Measurements from ENCODE around the gene KRTAP5-5. TPM values are rescaled to one million over a fixed set of nuclear protein-coding genes. Genes with fewer than 3 reads are reported as not detected.
"Not testable (repeated sequence)": the region's sequence is repeated elsewhere in the genome, so short reads cannot be mapped to it uniquely, and the experiment has no call there.

KRTAP5-5 gene
- not detected for total RNA-seq

- H3K9me3 ChIP-seq: no peaks in the 10 kb centered on the region
- TF ChIP-seq POLR2A (IDR thresholded peaks at IDR 0.05): no peak
- no peak for TF ChIP-seq EP300 (IDR thresholded peaks at IDR 0.05)
- no peak for TF ChIP-seq CTCF (IDR thresholded peaks at IDR 0.05)
- TF ChIP-seq POLR2AphosphoS5 (IDR thresholded peaks at IDR 0.05): no peak
- H3K27me3 ChIP-seq: peaks cover 81% of the 10 kb centered on the region
- no peak for ATAC-seq
- 76 to 100% methylated on average over 1 to 4 of the region's 26 CpGs for WGBS, 2 donors (ENCODE audit: low coverage in 1 of 2)
- no peak within 1 kb of the TSS for H3K27ac ChIP-seq
- peaks cover 0 to 6% (median 0%) of the 10 kb centered on the region in 3 donors for H3K4me1 ChIP-seq
- H3K4me3 ChIP-seq: no peak within 1 kb of the TSS
- no peaks in the 10 kb centered on the region for H3K36me3 ChIP-seq
Measured at GRCh38 chr11:1629326-1630185, at the start of gene KRTAP5-5. Gene KRTAP5-5 (plus strand): TSS chr11:1629775. CDS start chr11:1629841, 66 bp downstream.

GRCh38 chr11:1581976-1582375 is 47.6 kb upstream of the KRTAP5-5 start:
- Histone ChIP-seq H3K9me3 (peaks cover 0 to 8% (median 0%) of the 10 kb centered on the region in 3 donors), H3K27ac (no peak overlapping the region), H3K36me3 (no peaks in the 10 kb centered on the region), H3K4me1 (no peaks in the 10 kb centered on the region), H3K4me3 (no peak overlapping the region), H3K27me3 (peaks cover 13% of the 10 kb centered on the region)
- TF ChIP-seq EP300 (IDR thresholded peaks at IDR 0.05): no peak
- 83 to 84% methylated on average over 5 to 8 of the region's 9 CpGs for WGBS, 2 donors (ENCODE audit: low coverage in 1 of 2)
- no peak for ATAC-seq

GRCh38 chr11:1582909-1583308 is 46.7 kb upstream of the KRTAP5-5 start:
- H3K27ac ChIP-seq, H3K9me3 ChIP-seq, H3K4me1 ChIP-seq, ATAC-seq, H3K4me3 ChIP-seq, H3K36me3 ChIP-seq: not testable (repeated sequence)
- WGBS, 2 donors (ENCODE audit: low coverage in 1 of 2): 76 to 84% methylated on average over 2 of the region's 2 CpGs
- peaks cover 13% of the 10 kb centered on the region for H3K27me3 ChIP-seq

- WGBS, 2 donors (ENCODE audit: low coverage in 1 of 2): no CpG with 5 or more reads among the region's 9 CpGs
- not testable (repeated sequence) for ATAC-seq, H3K9me3 ChIP-seq, H3K4me3 ChIP-seq, H3K36me3 ChIP-seq, H3K4me1 ChIP-seq, H3K27ac ChIP-seq
- H3K27me3 ChIP-seq: peaks cover 13% of the 10 kb centered on the region
Measured at GRCh38 chr11:1584661-1585370, 44.8 kb upstream of the KRTAP5-5 start, which contains the start of gene KRTAP5-1. Gene KRTAP5-1 (minus strand): TSS chr11:1585283. CDS start chr11:1585249, 34 bp downstream.

- H3K4me3 ChIP-seq: no peak overlapping the region
- H3K9me3 ChIP-seq: no peaks in the 10 kb centered on the region
- H3K27ac ChIP-seq: no peak overlapping the region
- H3K27me3 ChIP-seq: peaks cover 19% of the 10 kb centered on the region
- no peak for TF ChIP-seq POLR2AphosphoS5 (IDR thresholded peaks at IDR 0.05)
- TF ChIP-seq POLR2A (IDR thresholded peaks at IDR 0.05): no peak
- TF ChIP-seq EP300 (IDR thresholded peaks at IDR 0.05): no peak
- TF ChIP-seq CTCF (IDR thresholded peaks at IDR 0.05): no peak
- H3K4me1 ChIP-seq: no peaks in the 10 kb centered on the region
- no peak for ATAC-seq
- H3K36me3 ChIP-seq: no peaks in the 10 kb centered on the region
- WGBS, 2 donors (ENCODE audit: low coverage in 1 of 2): 83% methylated on average over 2 of the region's 2 CpGs; no CpG with 5 or more reads in 1 of the 2 donors
Measured at GRCh38 chr11:1586699-1587098, 42.9 kb upstream of the KRTAP5-5 start.

GRCh38 chr11:1589191-1589963 is 40.2 kb upstream of the KRTAP5-5 start:
- not testable (repeated sequence) for H3K9me3 ChIP-seq, H3K27ac ChIP-seq, H3K4me1 ChIP-seq, ATAC-seq, H3K36me3 ChIP-seq, H3K4me3 ChIP-seq
- 38 to 52% methylated on average over 3 to 6 of the region's 10 CpGs for WGBS, 2 donors (ENCODE audit: low coverage in 1 of 2)
- H3K27me3 ChIP-seq: peaks cover 27% of the 10 kb centered on the region

Measured in gastroesophageal sphincter (tissue), 4 donors.